ENCODE measurements around the gene TMEM54.

The TMEM54 gene

DNA sequence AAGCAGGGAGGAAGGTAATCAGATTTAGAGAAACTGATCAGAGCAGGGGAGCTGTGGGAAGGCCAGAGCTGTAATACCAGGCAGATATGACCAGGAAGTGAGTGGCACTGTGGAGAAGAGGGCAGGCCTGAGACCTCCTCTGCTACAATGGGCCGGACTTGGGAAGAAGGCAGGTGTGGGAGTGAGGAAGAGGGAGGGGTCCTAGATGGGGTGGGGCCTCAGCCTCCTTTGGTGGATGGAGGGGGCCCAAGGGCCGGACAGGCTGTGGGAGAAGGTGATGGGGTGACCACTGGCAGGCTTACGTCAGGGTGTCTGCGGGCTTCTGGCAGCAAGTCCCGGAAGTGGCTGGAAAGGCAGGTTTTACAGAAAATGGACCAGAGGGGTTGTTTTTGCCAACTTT is 19.9 kb downstream of the TMEM54 start:
- DNase-seq: peak; percentile 82
- Histone ChIP-seq H3K9me3 (ENCODE audit: severe bottlenecking) (no peaks in the 10 kb centered on the region), H3K36me3 (peaks cover 6% of the 10 kb centered on the region; the same call in 1 of the 2 replicates), H3K27me3 (ENCODE audit: insufficient read depth, low read depth, severe bottlenecking) (no peaks in the 10 kb centered on the region), H3K27ac (peak overlapping the region; percentile 100), H3K4me3 (ENCODE audit: low read depth, low read length) (peak overlapping the region; percentile 56)
- TF ChIP-seq, protein P1, sequence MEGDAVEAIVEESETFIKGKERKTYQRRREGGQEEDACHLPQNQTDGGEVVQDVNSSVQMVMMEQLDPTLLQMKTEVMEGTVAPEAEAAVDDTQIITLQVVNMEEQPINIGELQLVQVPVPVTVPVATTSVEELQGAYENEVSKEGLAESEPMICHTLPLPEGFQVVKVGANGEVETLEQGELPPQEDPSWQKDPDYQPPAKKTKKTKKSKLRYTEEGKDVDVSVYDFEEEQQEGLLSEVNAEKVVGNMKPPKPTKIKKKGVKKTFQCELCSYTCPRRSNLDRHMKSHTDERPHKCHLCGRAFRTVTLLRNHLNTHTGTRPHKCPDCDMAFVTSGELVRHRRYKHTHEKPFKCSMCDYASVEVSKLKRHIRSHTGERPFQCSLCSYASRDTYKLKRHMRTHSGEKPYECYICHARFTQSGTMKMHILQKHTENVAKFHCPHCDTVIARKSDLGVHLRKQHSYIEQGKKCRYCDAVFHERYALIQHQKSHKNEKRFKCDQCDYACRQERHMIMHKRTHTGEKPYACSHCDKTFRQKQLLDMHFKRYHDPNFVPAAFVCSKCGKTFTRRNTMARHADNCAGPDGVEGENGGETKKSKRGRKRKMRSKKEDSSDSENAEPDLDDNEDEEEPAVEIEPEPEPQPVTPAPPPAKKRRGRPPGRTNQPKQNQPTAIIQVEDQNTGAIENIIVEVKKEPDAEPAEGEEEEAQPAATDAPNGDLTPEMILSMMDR (IDR thresholded peaks at IDR 0.05; ENCODE audit: low read depth, low read length): no peak

DNA sequence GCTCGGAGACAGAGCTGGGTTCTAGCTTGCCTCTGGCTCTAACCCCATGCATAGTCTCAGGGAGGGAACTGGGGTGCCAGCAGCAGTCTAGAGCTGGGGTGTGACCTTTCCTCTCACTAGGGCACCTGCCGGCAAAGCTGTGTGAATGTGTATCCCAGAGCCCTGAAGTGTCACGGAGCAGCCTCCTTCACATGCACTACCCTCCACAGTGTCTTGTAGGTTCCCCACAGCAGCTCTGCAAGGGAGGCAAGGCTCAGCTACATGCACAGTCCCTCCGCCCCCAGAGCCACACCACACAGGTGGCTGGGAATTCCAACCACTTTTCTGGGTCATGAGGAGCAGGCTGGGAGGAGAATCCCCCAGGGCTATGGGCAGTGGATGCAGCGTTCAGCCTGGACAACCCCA is 22.6 kb downstream of the TMEM54 start:
- TF ChIP-seq, protein P1 (IDR thresholded peaks at IDR 0.05; ENCODE audit: low read depth, low read length): no peak
- no peaks in the 10 kb centered on the region for H3K27me3 ChIP-seq (ENCODE audit: insufficient read depth, low read depth, severe bottlenecking)
- no peak for DNase-seq
- H3K36me3 ChIP-seq: peaks cover 5% of the 10 kb centered on the region; the same call in 1 of the 2 replicates
- H3K27ac ChIP-seq: peak overlapping the region; percentile 13; the same call in 1 of the 2 replicates
- no peaks in the 10 kb centered on the region for H3K9me3 ChIP-seq (ENCODE audit: severe bottlenecking)
- no peak overlapping the region for H3K4me3 ChIP-seq (ENCODE audit: low read depth, low read length)

DNA sequence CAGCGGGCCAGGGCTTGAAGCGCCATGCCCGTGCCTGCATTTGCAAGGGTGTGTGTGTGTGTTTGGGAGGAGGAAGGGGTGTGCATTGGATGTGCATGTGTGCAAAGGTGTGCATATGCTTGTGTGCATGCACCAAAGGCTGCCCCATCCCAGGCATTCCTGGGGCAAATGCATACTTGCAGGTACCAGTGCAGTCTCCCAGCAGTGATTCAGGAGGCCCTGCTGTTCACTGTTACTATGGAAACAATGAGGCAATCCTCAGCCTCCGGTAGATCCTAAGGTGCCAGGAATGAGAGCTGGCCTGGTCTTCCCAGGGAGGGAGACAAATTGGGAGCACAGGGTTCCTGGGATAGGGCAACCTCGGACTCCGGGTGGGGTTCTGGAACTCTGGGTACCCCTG is 23.0 kb downstream of the TMEM54 start:
- no peak for DNase-seq
- TF ChIP-seq, protein P1 (IDR thresholded peaks at IDR 0.05; ENCODE audit: low read depth, low read length): no peak
- H3K36me3 ChIP-seq: peaks cover under 1% of the 10 kb centered on the region; the same call in 1 of the 2 replicates
- H3K27ac ChIP-seq: no peak overlapping the region
- no peaks in the 10 kb centered on the region for H3K9me3 ChIP-seq (ENCODE audit: severe bottlenecking)
- H3K27me3 ChIP-seq (ENCODE audit: insufficient read depth, low read depth, severe bottlenecking): no peaks in the 10 kb centered on the region
- H3K4me3 ChIP-seq (ENCODE audit: low read depth, low read length): no peak overlapping the region

DNA sequence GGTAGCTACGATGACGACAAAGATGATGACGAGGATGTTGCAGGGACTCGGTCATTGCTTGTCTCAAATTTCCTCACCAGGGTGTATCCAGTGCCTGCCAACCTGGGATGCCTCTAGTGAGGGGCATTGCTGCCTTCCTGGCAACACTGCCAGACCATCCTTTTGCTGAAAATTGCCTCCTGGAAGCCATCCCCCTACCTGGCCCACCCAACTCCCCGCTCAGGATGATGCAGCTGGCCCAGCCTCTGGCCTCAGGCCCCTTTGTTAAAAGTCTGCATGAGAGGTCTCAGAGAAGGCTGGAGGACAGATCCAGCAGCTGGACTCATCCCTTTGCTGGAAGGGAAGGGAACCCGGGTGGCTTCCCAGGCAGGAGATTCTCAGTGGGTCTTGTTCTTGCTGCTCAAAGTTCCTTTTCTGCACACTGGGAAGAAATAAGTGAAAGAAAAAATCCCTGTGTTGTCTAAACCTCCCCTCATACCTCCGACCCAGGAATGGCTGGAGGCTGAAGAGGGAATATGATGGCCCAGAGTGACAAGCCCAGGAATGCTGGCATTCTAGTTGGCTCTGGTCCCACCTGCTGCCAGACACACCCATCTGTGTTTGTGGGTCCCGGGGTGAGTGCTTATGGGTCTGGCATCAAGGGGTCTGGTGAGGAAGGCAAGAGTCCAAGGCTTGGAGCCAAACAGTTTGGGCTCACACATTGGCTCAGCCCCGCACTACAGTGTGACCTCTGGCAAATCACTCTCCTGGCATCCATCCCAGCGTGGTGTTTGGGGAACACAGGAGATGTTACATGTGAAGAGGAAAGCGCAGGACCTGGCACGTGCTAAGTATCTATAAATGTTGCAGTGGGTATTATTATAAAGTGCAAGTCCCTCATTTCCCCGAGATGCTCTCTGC is 23.7 kb downstream of the TMEM54 start:
- TF ChIP-seq, protein P1 (IDR thresholded peaks at IDR 0.05; ENCODE audit: low read depth, low read length): no peak
- Histone ChIP-seq H3K36me3 (no peaks in the 10 kb centered on the region), H3K4me3 (ENCODE audit: low read depth, low read length) (no peak overlapping the region), H3K27ac (no peak overlapping the region), H3K27me3 (ENCODE audit: insufficient read depth, low read depth, severe bottlenecking) (no peaks in the 10 kb centered on the region), H3K9me3 (ENCODE audit: severe bottlenecking) (no peaks in the 10 kb centered on the region)
- no peak for DNase-seq

DNA sequence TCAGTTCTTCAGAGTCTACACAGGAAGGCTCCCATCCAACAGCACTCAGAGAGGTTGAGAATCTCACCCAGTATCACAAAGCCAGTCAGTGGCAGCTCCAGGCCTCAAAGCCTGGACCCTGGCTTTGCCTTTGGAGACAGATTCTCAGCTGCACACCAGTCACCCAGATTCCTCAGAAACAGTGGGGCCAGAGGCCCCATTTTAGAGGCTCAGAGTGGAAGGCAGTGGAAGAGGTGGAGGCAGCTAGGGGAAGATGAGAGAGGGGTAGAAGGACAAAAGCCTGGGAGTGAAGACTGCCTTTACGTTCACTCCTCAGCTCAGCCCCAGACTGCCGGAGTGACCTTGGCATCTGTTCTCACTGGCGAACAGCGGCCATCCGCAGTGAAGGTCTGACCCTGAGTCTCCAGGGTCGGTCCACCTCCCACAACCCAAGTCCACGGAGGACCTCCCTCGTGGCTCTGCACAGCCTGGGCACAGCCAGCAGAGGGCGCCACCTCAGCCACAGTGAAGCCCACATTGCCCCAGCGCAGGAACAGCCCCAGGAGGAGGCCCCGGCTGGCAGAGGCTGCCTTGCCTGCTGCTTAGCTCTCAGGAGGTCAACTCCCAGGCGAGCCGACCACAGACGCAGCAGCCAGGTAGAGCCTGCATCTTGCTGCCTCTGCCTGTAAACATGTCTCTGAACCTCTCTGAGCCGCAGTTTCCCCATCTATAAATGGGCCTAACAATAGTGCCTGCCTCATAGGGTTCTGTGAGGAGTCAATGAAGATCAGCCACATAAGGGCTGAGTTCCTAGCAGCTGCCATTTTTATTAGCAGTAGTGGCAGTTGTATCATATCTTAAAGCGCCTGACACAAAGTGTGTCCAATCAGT is 24.6 kb downstream of the TMEM54 start:
- H3K27ac ChIP-seq: peak overlapping the region; percentile 52
- DNase-seq: peak; percentile 79
- H3K4me3 ChIP-seq (ENCODE audit: low read depth, low read length): no peak overlapping the region
- H3K9me3 ChIP-seq (ENCODE audit: severe bottlenecking): no peaks in the 10 kb centered on the region
- no peaks in the 10 kb centered on the region for H3K27me3 ChIP-seq (ENCODE audit: insufficient read depth, low read depth, severe bottlenecking)
- no peaks in the 10 kb centered on the region for H3K36me3 ChIP-seq
- TF ChIP-seq, protein P1 (IDR thresholded peaks at IDR 0.05; ENCODE audit: low read depth, low read length): peak; percentile 97

Measured in WERI-Rb-1 (cell line).